T-helper 2 cell treated with Interferon-gamma antibody and Interleukin-4, amounts not matched to agents 100 ng/mL and 5 ng/mL, for 36 hours (primary cell): ENCODE results near the gene CERKL. TPM values are rescaled to one million over a fixed set of nuclear protein-coding genes. Genes with fewer than 3 reads are reported as not detected.

Experiments
- intact Hi-C: fragments of 100-400 bp; cut with micrococcal nuclease; formaldehyde crosslinking; loops from one replicate; pipeline ENCODE4 v1.15.1; 2023
- total RNA-seq: library from RNA; stranded (reverse); gene quantifications from 2 replicates; pipeline ENCODE4 v1.2.3, GENCODE V29; 2022

Gene CERKL
- total RNA-seq, 1 donor from 2014 or later = 0.07 TPM

GRCh38 chr2:181526014-181526413, 130.9 kb downstream of the CERKL start:
- intact Hi-C loops = loop anchor here (5.0 kb wide), 1 partner anchor 39 kb away; no protein-coding TSS in a partner anchor

GRCh38 chr2:181523756-181524155, 133.1 kb downstream of the CERKL start:
- intact Hi-C loops = no loop called here

DNA sequence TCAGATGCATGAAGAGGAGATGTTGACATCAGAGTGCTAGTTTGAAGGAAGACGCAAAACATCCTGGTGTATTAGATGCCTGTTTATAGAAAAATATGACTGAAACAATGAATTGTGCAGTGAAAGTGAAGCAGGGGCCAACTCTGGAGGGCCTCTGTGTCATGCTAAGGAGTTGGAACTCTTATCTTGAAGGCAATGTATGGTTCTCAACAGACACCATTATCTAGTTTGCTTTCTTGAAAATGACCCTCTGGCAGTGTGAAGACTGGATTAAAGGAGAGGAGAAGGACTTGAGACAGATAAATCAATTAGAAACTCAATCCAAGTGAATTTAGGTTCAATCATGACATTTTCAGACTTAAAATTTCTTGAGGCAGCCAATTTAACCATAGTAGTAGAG, 136.7 kb downstream of the CERKL start:
- intact Hi-C loops = no loop called here

GRCh38 chr2:181517685-181518301, 139.1 kb downstream of the CERKL start:
- intact Hi-C loops = loop anchor here (2.0 to 5.0 kb wide), 2 partner anchors 15 to 440 kb away; no protein-coding TSS in a partner anchor

- intact Hi-C loops = loop anchor here (2.0 to 5.0 kb wide), 2 partner anchors 14 to 440 kb away; no protein-coding TSS in a partner anchor
These were observed 139.9 kb downstream of the CERKL start for GRCh38 chr2:181516992-181517391.

DNA sequence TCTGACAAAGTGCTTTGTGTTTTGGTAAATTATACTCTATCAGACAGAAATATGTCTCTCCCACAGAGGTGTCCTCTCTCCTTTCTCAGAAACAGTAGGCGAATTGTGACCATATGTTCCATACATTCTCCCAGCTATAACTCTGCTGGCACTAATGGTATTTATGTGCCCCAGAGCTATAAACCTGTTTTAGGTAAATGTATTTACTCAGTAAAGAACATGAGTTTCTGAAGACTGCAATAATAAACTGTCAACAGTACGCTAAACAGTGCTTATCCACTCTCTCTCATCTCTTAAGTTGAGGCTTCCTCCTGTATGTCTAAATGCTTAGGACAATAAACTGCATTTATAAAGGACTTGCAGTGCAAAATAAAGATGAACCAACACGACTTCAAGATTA, 141.2 kb downstream of the CERKL start:
- intact Hi-C loops = loop anchor here (2.0 to 5.0 kb wide), 2 partner anchors 13 to 438 kb away; no protein-coding TSS in a partner anchor

GRCh38 chr2:181500201-181500600, 156.7 kb downstream of the CERKL start:
- intact Hi-C loops = no loop called here

DNA sequence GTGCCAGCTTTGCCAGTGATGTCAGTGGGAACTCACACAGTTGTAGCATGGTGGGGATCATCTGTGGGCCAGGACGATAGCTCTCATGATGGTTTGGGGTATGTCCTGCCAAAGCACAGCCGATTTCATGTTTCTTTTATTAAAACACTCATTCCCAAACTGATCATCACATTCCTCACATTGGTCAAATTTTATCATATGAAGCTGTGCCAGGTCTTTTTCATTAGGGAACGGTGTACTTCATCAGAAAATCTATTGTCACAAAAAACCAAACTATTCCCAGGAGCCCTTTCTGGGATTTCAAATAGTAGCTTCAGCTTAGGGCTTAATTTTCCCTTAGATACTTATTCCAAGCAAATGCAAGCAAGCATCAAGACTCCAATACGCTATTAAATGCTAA, 157.7 kb downstream of the CERKL start:
- intact Hi-C loops = loop anchor here (2.0 kb wide), 1 partner anchor 14 kb away; no protein-coding TSS in a partner anchor

Other genes with a start within 250 kb of the CERKL start
- 311 and 312 TPM in 2 replicates for gene ITGA4, start 199.7 kb downstream of the CERKL start, total RNA-seq
- gene NEUROD1, start 23.4 kb upstream of the CERKL start, total RNA-seq = not detected in 2 replicates
- 54.9 and 58.3 TPM in 2 replicates for gene ITPRID2, start 234.6 kb upstream of the CERKL start, total RNA-seq